HCT116 (cell line): ENCODE data around the gene ZACN.

Experiments used
- CTCF ChIP-seq, 3 experiments: fragments of 200-600 bp in 1 of 3; sonication (generic) in 1 of 3; IDR thresholded peaks in 2 of 3; conservative IDR thresholded peaks in 1 of 3; 2 replicates each; pipeline ENCODE4 v1.5.1; 2012 to 2017; ENCODE audit warnings: low read depth in 2 of 3, low read length in 2 of 3, antibody characterized with exemption in 1 of 3, borderline replicate concordance in 1 of 3, control low read depth in 1 of 3, mild to moderate bottlenecking in 1 of 3, mixed read lengths in 1 of 3, mixed run types in 1 of 3, moderate library complexity in 1 of 3; ENCODE audit not compliant: insufficient read depth in 1 of 3
- EZH2 ChIP-seq: fragments of 200-600 bp; sonication (generic); IDR thresholded peaks from 2 replicates; pipeline ENCODE4 v1.6.1; 2017; ENCODE audit warnings: antibody characterized with exemption, mixed run types
- REST ChIP-seq: IDR thresholded peaks from 2 replicates; pipeline ENCODE4 v1.6.1; 2012; ENCODE audit warnings: low read depth
- SIN3A ChIP-seq: IDR thresholded peaks from 2 replicates; pipeline ENCODE4 v1.6.1; 2012; ENCODE audit warnings: low read depth
- SRF ChIP-seq: IDR thresholded peaks from 2 replicates; pipeline ENCODE4 v1.6.1; 2012; ENCODE audit warnings: low read depth
- TCF7L2 ChIP-seq: IDR thresholded peaks from 2 replicates; pipeline ENCODE4 v1.7.0; 2011; ENCODE audit warnings: borderline replicate concordance, inconsistent platforms; ENCODE audit not compliant: insufficient read depth, insufficient read length; ENCODE audit errors: extremely low read depth
- YY1 ChIP-seq: IDR thresholded peaks from 2 replicates; pipeline ENCODE4 v1.6.1; 2011; ENCODE audit warnings: low read length, low read depth, moderate library complexity, mild to moderate bottlenecking; ENCODE audit not compliant: insufficient replicate concordance; ENCODE audit errors: extremely low read depth

- no peak for TF ChIP-seq YY1
- TF ChIP-seq CTCF (IDR thresholded peaks at IDR 0.05 in 2 of 3, conservative IDR thresholded peaks at IDR 0.05 in 1 of 3; ENCODE audit: borderline replicate concordance in 1 of 3, insufficient read depth in 1 of 3, low read depth in 2 of 3, low read length in 2 of 3): no peak
- TF ChIP-seq SIN3A: no peak
- TF ChIP-seq SRF: no peak
- TF ChIP-seq TCF7L2: no peak
- no peak for TF ChIP-seq EZH2
- no peak for TF ChIP-seq REST
These were observed 46.2 kb upstream of the ZACN start for GRCh38 chr17:76032780-76033108.
